SK-N-SH (cell line): ENCODE results near the gene PDPK1. TPM values are rescaled to one million over a fixed set of nuclear protein-coding genes. Genes with fewer than 3 reads are reported as not detected.
"Not testable (repeated sequence)": the region's sequence is repeated elsewhere in the genome, so short reads cannot be mapped to it uniquely, and the experiment has no call there.

Source experiments
- CTCF ChIA-PET: fragments of 300-600, 350-600 bp; formaldehyde crosslinking; extraction: SDS; loops from one replicate; lab custom pipeline; 2021; lab: Yijun Ruan, JAX
- POLR2A ChIA-PET: fragments of 350-600 bp; sonication (Branson Sonifier 250); formaldehyde crosslinking; extraction: SDS; loops from one replicate; lab custom pipeline; 2020; ENCODE audit warnings: antibody characterized with exemption, inconsistent platforms; lab: Yijun Ruan, JAX
- DNase-seq: peaks from one replicate; pipeline ENCODE4 v3.0.0; 2012
- H2AFZ ChIP-seq: fragments of 200-600 bp; sonication (generic); 2 replicates; pipeline ENCODE4 v1.8.1; 2016; ENCODE audit warnings: antibody characterized with exemption, mild to moderate bottlenecking, low read depth
- H3F3A ChIP-seq: fragments of 200-600 bp; sonication (generic); replicated peaks from 2 replicates; pipeline ENCODE3; 2016; ENCODE audit warnings: antibody characterized with exemption, mild to moderate bottlenecking; ENCODE audit not compliant: insufficient read depth
- H3K27ac ChIP-seq, 2 experiments: fragments of 200-500 bp in 1 of 2; fragments of 200-600 bp in 1 of 2; sonication (Bioruptor generic) in 1 of 2; sonication (generic), shearing (Covaris generic) in 1 of 2; 2 replicates each; pipeline versions ENCODE4 v1.5.1 to v1.6.1; 2014 to 2016; ENCODE audit warnings: low read depth in 2 of 2, inconsistent platforms in 1 of 2, low read length in 1 of 2, mild to moderate bottlenecking in 1 of 2, mixed read lengths in 1 of 2
- H3K27me3 ChIP-seq: fragments of 200-600 bp; sonication (generic), shearing (Covaris generic); 2 replicates; pipeline ENCODE4 v1.6.1; 2016; ENCODE audit warnings: mixed run types; ENCODE audit not compliant: insufficient read depth
- H3K36me3 ChIP-seq, 2 experiments: fragments of 200-500 bp in 1 of 2; fragments of 200-600 bp in 1 of 2; sonication (Bioruptor generic) in 1 of 2; sonication (generic) in 1 of 2; replicated peaks in 1 of 2; 2 replicates each; pipeline versions ENCODE3 to v1.5.1; 2014 to 2016; ENCODE audit warnings: low read length in 1 of 2, mild to moderate bottlenecking in 1 of 2; ENCODE audit not compliant: insufficient read depth in 2 of 2, control insufficient read depth in 1 of 2
- H3K4me1 ChIP-seq, 2 experiments: fragments of 200-500 bp in 1 of 2; fragments of 200-600 bp in 1 of 2; sonication (Bioruptor generic) in 1 of 2; sonication (generic), shearing (Covaris generic) in 1 of 2; 2 replicates each; pipeline versions ENCODE4 v1.5.1 to v1.6.1; 2014 to 2016; ENCODE audit warnings: low read depth in 1 of 2, low read length in 1 of 2, mixed run types in 1 of 2; ENCODE audit not compliant: insufficient read depth in 2 of 2, control insufficient read depth in 1 of 2
- H3K4me2 ChIP-seq: fragments of 200-600 bp; sonication (generic), shearing (Covaris generic); 2 replicates; pipeline ENCODE4 v1.6.1; 2017; ENCODE audit warnings: mixed run types
- H3K4me3 ChIP-seq, 2 experiments: fragments of 200-500 bp in 1 of 2; fragments of 200-600 bp in 1 of 2; sonication (Bioruptor generic) in 1 of 2; sonication (generic), shearing (Covaris generic) in 1 of 2; 2 replicates each; pipeline versions ENCODE4 v1.5.1 to v1.8.1; 2014 to 2016; ENCODE audit warnings: low read depth in 2 of 2, inconsistent platforms in 1 of 2, low read length in 1 of 2, mild to moderate bottlenecking in 1 of 2, mixed read lengths in 1 of 2, moderate library complexity in 1 of 2
- H3K79me2 ChIP-seq: fragments of 200-600 bp; sonication (generic); 2 replicates; pipeline ENCODE4 v1.8.1; 2017; ENCODE audit warnings: mild to moderate bottlenecking; ENCODE audit not compliant: insufficient read depth
- H3K9ac ChIP-seq: fragments of 200-600 bp; sonication (generic); 2 replicates; pipeline ENCODE4 v1.6.1; 2017; ENCODE audit warnings: mixed run types
- H3K9me2 ChIP-seq: fragments of 200-600 bp; sonication (generic); 2 replicates; pipeline ENCODE4 v1.6.1; 2017; ENCODE audit warnings: mixed run types
- H3K9me3 ChIP-seq: fragments of 200-600 bp; sonication (generic); 2 replicates; pipeline ENCODE4 v1.6.1; 2017; ENCODE audit warnings: mixed run types, mild to moderate bottlenecking, moderate library complexity
- H4K20me1 ChIP-seq: fragments of 200-600 bp; sonication (generic); 2 replicates; pipeline ENCODE4 v1.6.1; 2017; ENCODE audit warnings: mild to moderate bottlenecking, mixed run types; ENCODE audit not compliant: insufficient read depth
- WGBS: methylation state at CpG from one replicate; pipeline ENCODE4 v1.1.6; 2017; ENCODE audit warnings: low lambda C conversion rate; 5-methylcytosine and 5-hydroxymethylcytosine counted together
- polyA plus RNA-seq, 3 experiments: library from polyadenylated mRNA; depleted of rRNA; stranded (reverse); fragments of >200 nt; gene quantifications; 2 replicates each; pipeline ENCODE4 v1.2.3, GENCODE V29; 2012
- TF ChIP-seq, protein P1 (sequence below): fragments of 200-600 bp; sonication (generic); IDR thresholded peaks from 2 replicates; pipeline ENCODE4 v1.6.1; 2017; ENCODE audit warnings: antibody characterized with exemption, mild to moderate bottlenecking, moderate library complexity

Gene PDPK1
- polyA plus RNA-seq, 1 of the 3 experiments (the other 2 are of a cell fraction) = 22.0 TPM

DNA sequence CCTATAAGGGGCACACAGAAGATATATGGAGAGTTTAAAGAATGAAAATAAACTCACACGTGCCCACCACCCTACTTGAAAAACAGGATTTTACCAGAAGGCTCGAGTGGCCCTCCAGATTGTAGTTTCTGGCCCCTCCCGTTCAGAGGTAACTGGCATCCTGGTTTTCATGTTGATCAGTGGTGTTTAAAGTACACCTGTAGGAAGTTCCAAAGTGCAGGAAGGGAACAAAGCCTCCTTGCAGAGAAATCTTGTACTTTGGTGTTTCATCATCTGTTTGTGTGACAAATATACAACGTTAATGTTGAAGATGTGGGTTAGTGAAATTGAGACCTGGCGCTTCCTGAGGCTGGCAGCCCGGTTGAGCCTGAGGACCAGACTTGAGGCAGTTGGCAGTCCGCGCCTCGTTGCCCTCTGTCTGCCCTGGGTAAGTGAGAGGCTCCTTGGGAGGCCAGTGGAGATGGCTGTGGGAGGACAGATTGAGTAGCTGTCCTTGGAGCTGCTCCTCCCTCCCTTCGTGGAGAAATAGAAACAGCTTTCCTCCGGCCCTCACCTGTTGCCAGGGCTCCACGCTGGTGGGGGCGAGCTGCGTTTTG lies 12.6 kb downstream of the PDPK1 start:
- peaks cover 20% of the 10 kb centered on the region for H3K79me2 ChIP-seq
- DNase-seq, H2AFZ ChIP-seq, H3K27ac ChIP-seq, H3K27me3 ChIP-seq, H3K9me3 ChIP-seq, H3K4me1 ChIP-seq, H3K9me2 ChIP-seq, H3K9ac ChIP-seq, CTCF ChIA-PET, H3K4me2 ChIP-seq, H3F3A ChIP-seq, H3K4me3 ChIP-seq, POLR2A ChIA-PET, H3K36me3 ChIP-seq: not testable (repeated sequence)
- H4K20me1 ChIP-seq = peaks cover 17% of the 10 kb centered on the region
- 88% methylated on average over 1 of the region's 14 CpGs for WGBS

GRCh38 chr16:2551420-2551889 lies 13.6 kb downstream of the PDPK1 start:
- H3K27me3 ChIP-seq, POLR2A ChIA-PET, H3K9ac ChIP-seq, H3K9me3 ChIP-seq, CTCF ChIA-PET, H3F3A ChIP-seq, H3K4me1 ChIP-seq, H3K9me2 ChIP-seq, H3K27ac ChIP-seq, H4K20me1 ChIP-seq, DNase-seq, H2AFZ ChIP-seq, H3K79me2 ChIP-seq, H3K4me3 ChIP-seq, H3K36me3 ChIP-seq, H3K4me2 ChIP-seq: not testable (repeated sequence)
- 83% methylated on average over 11 of the region's 17 CpGs for WGBS
- TF ChIP-seq, protein P1, sequence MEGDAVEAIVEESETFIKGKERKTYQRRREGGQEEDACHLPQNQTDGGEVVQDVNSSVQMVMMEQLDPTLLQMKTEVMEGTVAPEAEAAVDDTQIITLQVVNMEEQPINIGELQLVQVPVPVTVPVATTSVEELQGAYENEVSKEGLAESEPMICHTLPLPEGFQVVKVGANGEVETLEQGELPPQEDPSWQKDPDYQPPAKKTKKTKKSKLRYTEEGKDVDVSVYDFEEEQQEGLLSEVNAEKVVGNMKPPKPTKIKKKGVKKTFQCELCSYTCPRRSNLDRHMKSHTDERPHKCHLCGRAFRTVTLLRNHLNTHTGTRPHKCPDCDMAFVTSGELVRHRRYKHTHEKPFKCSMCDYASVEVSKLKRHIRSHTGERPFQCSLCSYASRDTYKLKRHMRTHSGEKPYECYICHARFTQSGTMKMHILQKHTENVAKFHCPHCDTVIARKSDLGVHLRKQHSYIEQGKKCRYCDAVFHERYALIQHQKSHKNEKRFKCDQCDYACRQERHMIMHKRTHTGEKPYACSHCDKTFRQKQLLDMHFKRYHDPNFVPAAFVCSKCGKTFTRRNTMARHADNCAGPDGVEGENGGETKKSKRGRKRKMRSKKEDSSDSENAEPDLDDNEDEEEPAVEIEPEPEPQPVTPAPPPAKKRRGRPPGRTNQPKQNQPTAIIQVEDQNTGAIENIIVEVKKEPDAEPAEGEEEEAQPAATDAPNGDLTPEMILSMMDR = peak; percentile 43
- TF ChIP-seq, all 33 proteins: peak for 1; not testable (repeated sequence) for 32

DNA sequence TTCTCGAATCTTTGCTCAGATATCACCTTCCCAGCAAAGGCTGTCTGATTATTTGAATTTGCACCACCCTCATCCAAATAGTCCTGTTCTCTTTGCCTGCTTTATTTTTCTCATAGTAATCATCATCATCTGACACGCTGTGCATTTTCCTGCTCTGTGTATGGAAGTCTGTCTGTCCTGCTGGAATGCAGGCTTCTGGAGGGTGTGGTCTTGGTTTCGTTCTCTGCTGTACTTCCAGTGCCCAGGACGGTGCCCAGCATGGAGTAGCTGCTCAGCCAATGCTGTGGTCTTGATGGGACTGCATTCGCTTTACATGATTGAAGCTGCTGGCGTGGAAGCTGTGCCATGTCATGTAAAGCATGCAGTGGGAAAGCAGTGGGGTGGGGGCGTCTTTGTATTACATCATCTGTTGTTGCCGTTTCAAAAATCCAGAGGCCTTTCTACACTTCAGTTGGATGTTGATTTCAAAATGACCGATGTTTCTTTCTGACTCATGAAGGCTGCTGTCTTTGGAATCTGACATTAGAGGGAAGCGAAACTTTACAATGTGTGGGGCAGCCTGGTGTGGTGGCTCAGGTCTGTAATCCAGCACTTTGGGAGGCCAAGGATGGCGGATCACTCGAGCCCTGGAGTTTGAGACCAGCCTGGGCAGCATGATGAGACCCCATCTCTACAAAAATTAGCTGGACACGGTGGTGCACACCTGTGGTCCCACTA lies 17.0 kb downstream of the PDPK1 start:
- H3K9me2 ChIP-seq, H3K9me3 ChIP-seq, H3K79me2 ChIP-seq, POLR2A ChIA-PET, H3K9ac ChIP-seq, H3K4me2 ChIP-seq, H2AFZ ChIP-seq, H3K4me1 ChIP-seq, H3K36me3 ChIP-seq, H3K4me3 ChIP-seq, H3F3A ChIP-seq, H3K27ac ChIP-seq, CTCF ChIA-PET, DNase-seq, H4K20me1 ChIP-seq, H3K27me3 ChIP-seq: not testable (repeated sequence)
- WGBS = no CpG with 5 or more reads among the region's 13 CpGs

- POLR2A ChIA-PET, H3K4me2 ChIP-seq, H3K9ac ChIP-seq, DNase-seq, H3K4me3 ChIP-seq, H3F3A ChIP-seq, H3K9me3 ChIP-seq, CTCF ChIA-PET, H3K27me3 ChIP-seq, H3K27ac ChIP-seq, H3K36me3 ChIP-seq, H3K9me2 ChIP-seq, H2AFZ ChIP-seq, H4K20me1 ChIP-seq, H3K79me2 ChIP-seq, H3K4me1 ChIP-seq: not testable (repeated sequence)
- 80% methylated on average over 3 of the region's 15 CpGs for WGBS
Observed at GRCh38 chr16:2557150-2557549, 19.3 kb downstream of the PDPK1 start.

DNA sequence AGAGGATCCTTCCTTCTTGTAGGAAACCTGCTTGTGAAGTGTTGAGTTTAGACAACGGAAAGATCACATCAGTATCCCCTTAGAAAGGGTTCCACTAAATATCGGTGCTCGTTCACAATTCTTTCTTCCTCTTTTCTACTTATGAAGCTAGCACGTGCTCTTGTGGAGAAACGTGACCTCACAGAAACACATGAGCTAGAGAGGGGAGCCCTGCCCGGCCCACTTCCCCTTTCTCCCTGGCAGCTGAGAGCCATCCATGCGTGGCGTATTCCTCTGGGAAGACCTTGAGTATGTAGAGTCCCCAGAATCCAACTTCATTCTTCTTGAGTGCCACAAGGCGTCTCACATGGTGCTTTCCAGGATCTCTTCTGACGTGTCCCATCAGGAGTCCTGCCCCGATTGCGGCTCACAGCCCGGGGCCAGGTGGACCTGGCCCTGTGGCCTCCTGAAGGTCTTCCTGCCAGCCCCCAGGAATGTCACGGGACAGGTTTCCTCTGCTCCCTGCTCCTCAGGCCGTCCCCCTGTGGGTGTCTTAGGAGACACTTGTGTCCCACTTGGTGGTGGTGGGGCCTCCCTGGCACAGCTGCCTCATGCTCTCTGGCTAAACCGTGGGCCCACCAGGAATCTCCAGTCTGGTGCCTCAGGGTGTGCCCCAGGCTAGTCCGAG lies 22.4 kb downstream of the PDPK1 start:
- WGBS = 87% methylated on average over 6 of the region's 17 CpGs
- DNase-seq = not testable (repeated sequence)

More for the DNA sequence above, 22.4 kb downstream of the PDPK1 start:
- H2AFZ ChIP-seq, H3K9me2 ChIP-seq, H3K36me3 ChIP-seq, H3K4me2 ChIP-seq, POLR2A ChIA-PET, H3K27ac ChIP-seq, H4K20me1 ChIP-seq, H3K9ac ChIP-seq, H3K79me2 ChIP-seq, H3K4me3 ChIP-seq, H3K27me3 ChIP-seq, H3K4me1 ChIP-seq, H3F3A ChIP-seq, H3K9me3 ChIP-seq, CTCF ChIA-PET: not testable (repeated sequence)
